SH-SY5Y (cell line): Measurements from ENCODE around the gene DGLUCY.

Experiments used
- GATA2 ChIP-seq: IDR thresholded peaks from 2 replicates; pipeline ENCODE4 v1.6.1; 2011; ENCODE audit warnings: mild to moderate bottlenecking, low read depth, low read length
- GATA3 ChIP-seq: IDR thresholded peaks from 2 replicates; pipeline ENCODE4 v1.6.1; 2011; ENCODE audit warnings: low read depth, mild to moderate bottlenecking, low read length, moderate library complexity

DNA sequence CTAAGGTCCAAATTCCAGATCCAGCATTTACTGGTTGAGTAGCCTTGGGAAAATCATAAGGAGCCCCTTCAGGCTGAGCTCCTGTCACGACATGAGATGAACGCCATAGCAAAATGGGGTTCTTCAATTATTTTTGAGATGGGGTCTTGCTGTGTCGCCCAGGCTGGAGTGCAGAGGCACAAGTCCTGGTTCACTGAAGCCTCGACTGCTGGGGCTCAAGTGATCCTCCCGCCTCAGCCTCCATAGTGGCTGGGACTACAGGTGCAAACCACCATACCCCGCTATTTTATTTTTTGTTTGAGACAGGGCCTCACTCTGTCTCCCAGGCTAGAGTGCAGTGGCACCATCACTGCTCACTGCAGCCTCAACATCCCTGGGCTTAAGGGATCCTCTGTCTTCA is 156.3 kb downstream of the DGLUCY start:
- no peak for TF ChIP-seq GATA2
- TF ChIP-seq GATA3, result no peak
